ENCODE measurements around the gene SNCG. TPM values are rescaled to one million over a fixed set of nuclear protein-coding genes. Genes with fewer than 3 reads are reported as not detected.

The SNCG gene
- total RNA-seq, 1 donor from 2014 or later: 17.2 TPM

DNA sequence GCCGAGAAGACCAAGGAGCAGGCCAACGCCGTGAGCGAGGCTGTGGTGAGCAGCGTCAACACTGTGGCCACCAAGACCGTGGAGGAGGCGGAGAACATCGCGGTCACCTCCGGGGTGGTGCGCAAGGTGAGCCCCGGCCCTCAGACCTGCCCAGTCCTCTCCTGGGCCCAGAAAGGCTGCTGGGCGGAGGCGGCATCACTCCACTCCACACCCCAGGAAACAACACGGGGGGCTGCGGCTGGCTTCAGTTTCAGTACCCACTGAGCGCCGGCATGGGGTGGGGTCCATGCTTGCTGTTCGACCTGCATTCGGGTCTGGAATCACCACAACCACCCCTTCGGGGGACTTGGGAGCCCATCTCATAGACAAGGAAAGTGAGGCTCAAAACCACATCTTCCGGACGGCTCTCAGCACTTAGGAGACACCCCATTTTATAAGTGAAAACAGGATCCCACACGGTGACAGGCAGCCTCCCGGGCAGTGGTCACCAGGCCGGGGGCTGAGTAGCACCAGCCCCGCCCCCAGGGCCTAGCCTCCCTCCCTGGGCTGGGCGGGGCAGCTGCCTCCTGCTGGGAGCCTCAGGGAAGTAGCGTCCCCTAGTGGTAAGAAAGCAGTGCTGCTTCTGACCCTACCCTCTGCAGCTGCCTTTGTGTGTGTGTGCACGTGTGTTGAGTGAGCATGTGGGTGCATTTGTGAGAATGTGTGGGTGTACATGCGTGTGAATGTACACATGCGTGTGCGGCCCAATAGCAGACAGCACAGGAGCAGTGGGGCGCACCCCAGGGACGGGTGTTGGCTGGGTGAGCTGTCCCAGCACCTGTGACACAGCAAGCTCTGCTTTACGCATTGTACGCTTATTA lies 1.8 kb downstream of the SNCG start:
- Histone ChIP-seq H3K4me3 (peak overlapping the region; percentile 6), H3K9me3 (no peaks in the 10 kb centered on the region), H3K4me1 (peaks cover 19% of the 10 kb centered on the region), H3K27ac (peak overlapping the region; percentile 75), H3K27me3 (no peaks in the 10 kb centered on the region), H3K36me3 (no peaks in the 10 kb centered on the region)
- peak; percentile 77 for ATAC-seq
- intact Hi-C loops (cut with DNase I): no loop called here
- DNase-seq: no peak
- peak; percentile 90 for TF ChIP-seq CTCF (IDR thresholded peaks at IDR 0.05)

- no peaks in the 10 kb centered on the region for H3K27me3 ChIP-seq
- ATAC-seq (no peak), DNase-seq (no peak)
- no peak overlapping the region for H3K27ac ChIP-seq
- intact Hi-C loops (cut with DNase I): no loop called here
- H3K9me3 ChIP-seq: no peaks in the 10 kb centered on the region
- peaks cover 19% of the 10 kb centered on the region for H3K4me1 ChIP-seq
- H3K36me3 ChIP-seq: no peaks in the 10 kb centered on the region
- H3K4me3 ChIP-seq: no peak overlapping the region
- no peak for TF ChIP-seq CTCF (IDR thresholded peaks at IDR 0.05)
Observed at GRCh38 chr10:86960863-86961434, 2.5 kb downstream of the SNCG start.

DNA sequence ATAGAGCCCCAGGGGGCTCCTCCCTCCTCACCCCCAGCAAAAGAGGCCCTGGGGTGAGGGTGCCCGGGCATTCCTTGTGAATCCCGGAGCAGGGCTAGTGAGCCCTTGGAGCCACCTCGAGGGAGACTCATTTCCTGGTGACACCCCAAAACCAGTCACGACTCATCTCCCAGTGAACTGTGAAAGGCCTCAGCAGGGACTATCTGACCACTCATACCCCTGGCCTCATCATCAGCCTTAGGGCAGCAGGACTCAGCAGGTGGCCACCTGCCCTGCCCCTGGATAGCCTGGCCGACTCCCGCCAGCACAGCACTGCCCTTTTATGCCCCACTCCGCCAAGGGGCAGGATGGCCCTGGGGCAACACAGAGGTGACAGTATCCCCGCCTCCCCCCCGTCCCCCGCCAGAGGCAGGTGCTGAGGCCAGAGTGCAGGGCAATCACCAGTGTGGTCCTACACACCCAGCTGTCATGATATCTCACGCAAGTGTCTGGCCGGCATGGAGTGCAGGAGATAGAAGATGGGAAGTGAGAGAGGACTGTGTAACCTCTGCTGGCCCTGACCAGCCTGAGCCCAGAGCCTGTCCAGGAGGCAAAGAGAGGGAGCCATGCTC lies 3.2 kb downstream of the SNCG start:
- peaks cover 25% of the 10 kb centered on the region for H3K4me1 ChIP-seq
- ATAC-seq (no peak), DNase-seq (no peak)
- intact Hi-C loops (cut with DNase I): no loop called here
- H3K27ac ChIP-seq: no peak overlapping the region
- no peak overlapping the region for H3K4me3 ChIP-seq
- H3K9me3 ChIP-seq: no peaks in the 10 kb centered on the region
- TF ChIP-seq CTCF (IDR thresholded peaks at IDR 0.05): no peak
- H3K27me3 ChIP-seq: no peaks in the 10 kb centered on the region
- no peaks in the 10 kb centered on the region for H3K36me3 ChIP-seq

GRCh38 chr10:86962136-86962980 lies 4.0 kb downstream of the SNCG start:
- Histone ChIP-seq H3K4me1 (peaks cover 30% of the 10 kb centered on the region), H3K27ac (no peak overlapping the region), H3K36me3 (no peaks in the 10 kb centered on the region), H3K27me3 (no peaks in the 10 kb centered on the region), H3K4me3 (no peak overlapping the region), H3K9me3 (no peaks in the 10 kb centered on the region)
- DNase-seq: no peak
- intact Hi-C loops (cut with DNase I): no loop called here
- TF ChIP-seq CTCF (IDR thresholded peaks at IDR 0.05): no peak
- ATAC-seq: no peak

DNA sequence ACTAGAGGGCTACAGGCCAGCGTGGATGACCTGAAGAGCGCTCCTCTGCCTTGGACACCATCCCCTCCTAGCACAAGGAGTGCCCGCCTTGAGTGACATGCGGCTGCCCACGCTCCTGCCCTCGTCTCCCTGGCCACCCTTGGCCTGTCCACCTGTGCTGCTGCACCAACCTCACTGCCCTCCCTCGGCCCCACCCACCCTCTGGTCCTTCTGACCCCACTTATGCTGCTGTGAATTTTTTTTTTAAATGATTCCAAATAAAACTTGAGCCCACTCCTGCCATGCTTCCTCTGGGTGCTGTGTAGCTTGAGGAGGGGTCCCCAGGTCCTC lies 4.5 kb downstream of the SNCG start:
- DNase-seq: no peak
- H3K4me1 ChIP-seq: peaks cover 35% of the 10 kb centered on the region
- intact Hi-C loops (cut with DNase I): no loop called here

More for the DNA sequence above, 4.5 kb downstream of the SNCG start:
- Histone ChIP-seq H3K4me3 (no peak overlapping the region), H3K36me3 (no peaks in the 10 kb centered on the region), H3K27me3 (no peaks in the 10 kb centered on the region), H3K27ac (no peak overlapping the region), H3K9me3 (no peaks in the 10 kb centered on the region)
- no peak for ATAC-seq
- no peak for TF ChIP-seq CTCF (IDR thresholded peaks at IDR 0.05)
